Subcutaneous abdominal adipose tissue (tissue), 5 donors: Measurements from ENCODE around the gene C1QTNF9.

Source experiments
- H3K27ac ChIP-seq: one replicate; pipeline ENCODE4 v1.7.0; 2013; ENCODE audit warnings: low read depth, mild to moderate bottlenecking, inconsistent platforms, low read length, moderate library complexity
- H3K27me3 ChIP-seq, 5 donors: one replicate each; pipeline ENCODE4 v1.7.0; 2013; ENCODE audit warnings: low read length in 5 of 5, inconsistent platforms in 1 of 5; ENCODE audit not compliant: control insufficient read depth in 5 of 5, insufficient read depth in 4 of 5
- H3K36me3 ChIP-seq, 5 donors: one replicate each; pipeline ENCODE4 v1.7.0; 2013; ENCODE audit warnings: low read length in 5 of 5; ENCODE audit not compliant: control insufficient read depth in 5 of 5, insufficient read depth in 5 of 5
- H3K4me1 ChIP-seq, 5 donors: one replicate each; pipeline ENCODE4 v1.7.0; 2013; ENCODE audit warnings: low read length in 5 of 5, mild to moderate bottlenecking in 3 of 5, moderate library complexity in 1 of 5; ENCODE audit not compliant: control insufficient read depth in 5 of 5, insufficient read depth in 5 of 5
- H3K4me3 ChIP-seq, 5 donors: one replicate each; pipeline ENCODE4 v1.7.0; 2013; ENCODE audit warnings: low read length in 5 of 5, low read depth in 1 of 5
- H3K9ac ChIP-seq, 5 donors: one replicate each; pipeline ENCODE4 v1.7.0; 2013; ENCODE audit warnings: low read length in 5 of 5, mild to moderate bottlenecking in 4 of 5, moderate library complexity in 3 of 5
- H3K9me3 ChIP-seq, 5 donors: one replicate each; pipeline ENCODE4 v1.7.0; 2013; ENCODE audit warnings: low read length in 5 of 5; ENCODE audit not compliant: control insufficient read depth in 5 of 5
- donor health status: healthy.
- donor health status: healthy.
- donor health status: healthy.
- donor health status: healthy.
- donor health status: healthy.

Gene C1QTNF9

DNA sequence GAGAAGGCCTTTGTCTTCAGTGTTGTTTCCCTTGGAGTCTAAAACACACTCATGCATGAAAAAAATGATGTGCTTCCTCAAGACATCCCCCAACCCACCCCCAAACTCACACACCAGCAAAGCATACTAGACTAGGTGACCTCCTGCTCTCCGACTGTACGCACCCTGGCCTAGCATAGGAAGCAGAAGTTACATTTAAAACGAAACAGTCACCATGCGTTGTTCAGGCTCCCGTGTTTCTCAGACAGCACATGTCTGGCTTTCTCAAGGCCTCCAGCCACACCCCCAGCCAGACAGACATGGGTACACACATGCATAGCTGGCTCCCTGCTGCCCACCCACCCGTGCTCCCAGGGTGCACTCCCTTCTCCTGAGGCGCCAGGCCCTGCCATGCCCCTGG is 28.7 kb upstream of the C1QTNF9 start:
- Histone ChIP-seq H3K4me1 (peaks cover 0 to 5% (median 0%) of the 10 kb centered on the region in 5 donors), H3K27ac (no peak overlapping the region), H3K4me3 (no peak overlapping the region), H3K27me3 (no peaks in the 10 kb centered on the region), H3K36me3 (peaks cover 0 to 10% (median 0%) of the 10 kb centered on the region in 5 donors), H3K9ac (no peak overlapping the region), H3K9me3 (no peaks in the 10 kb centered on the region)

DNA sequence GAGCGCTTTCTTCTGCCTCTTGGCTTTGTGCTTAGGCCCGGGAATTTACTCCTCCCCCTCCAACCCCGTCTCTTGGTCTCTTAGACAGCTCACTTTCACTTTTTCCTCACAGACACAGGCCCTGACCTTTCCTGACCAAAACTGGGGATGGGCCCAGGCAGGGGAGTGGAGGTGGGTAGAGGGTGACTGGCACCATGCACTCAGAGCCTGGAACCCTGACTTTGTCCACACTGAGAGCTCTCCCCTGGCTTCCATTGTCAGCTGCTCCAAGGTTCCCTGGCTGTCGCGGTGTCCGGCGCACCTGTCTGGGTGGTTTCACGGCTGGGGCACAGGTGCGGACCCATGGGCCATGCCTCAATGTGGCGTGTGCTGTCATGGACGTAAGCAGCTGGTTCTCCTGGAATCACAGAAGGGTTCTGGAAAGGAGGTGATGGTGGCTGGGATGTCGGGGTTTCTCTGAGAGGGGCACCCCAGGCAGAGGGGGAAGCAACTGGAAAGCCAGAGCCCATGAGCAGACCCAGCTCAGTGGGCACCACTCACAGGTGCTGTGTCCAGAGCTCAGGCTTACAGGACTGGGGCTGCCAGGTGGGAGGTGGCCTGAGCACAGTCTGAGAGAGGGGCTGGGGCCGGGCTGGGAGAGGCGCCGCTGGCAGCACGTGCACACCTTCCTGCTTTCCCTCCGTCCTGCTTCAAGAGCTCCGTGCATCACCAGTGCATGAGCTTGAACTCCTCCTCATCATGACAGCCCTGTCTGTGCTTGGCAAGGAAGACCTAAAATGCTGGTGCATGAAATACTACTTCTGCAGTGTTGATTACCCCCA is 28.0 kb upstream of the C1QTNF9 start:
- H3K36me3 ChIP-seq = peaks cover 0 to 16% (median 6%) of the 10 kb centered on the region in 5 donors
- no peak overlapping the region for H3K27ac ChIP-seq
- peaks cover 0 to 5% (median 0%) of the 10 kb centered on the region in 5 donors for H3K4me1 ChIP-seq
- no peak overlapping the region for H3K9ac ChIP-seq
- H3K27me3 ChIP-seq = no peaks in the 10 kb centered on the region
- no peak overlapping the region for H3K4me3 ChIP-seq
- H3K9me3 ChIP-seq = no peaks in the 10 kb centered on the region

DNA sequence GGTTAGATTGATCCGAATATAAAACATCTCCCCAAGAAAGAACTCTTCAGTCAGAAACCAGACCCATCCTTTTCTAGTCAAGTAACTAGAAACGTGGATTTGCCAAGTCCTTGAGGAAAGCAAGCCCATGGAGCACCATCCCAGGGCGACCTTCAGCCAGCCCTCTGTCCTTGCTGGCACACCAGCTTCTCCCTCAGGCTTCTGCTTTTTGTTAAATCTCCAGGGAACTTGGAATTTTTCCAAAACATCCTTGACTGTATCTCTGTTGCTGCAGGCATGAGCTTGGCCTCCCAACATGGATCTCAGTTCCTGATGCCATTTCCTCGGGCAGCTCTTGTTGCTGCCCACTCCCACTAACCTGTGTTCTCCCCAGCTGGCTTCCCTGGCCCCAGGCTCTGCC is 27.1 kb upstream of the C1QTNF9 start:
- no peak overlapping the region for H3K4me3 ChIP-seq
- no peaks in the 10 kb centered on the region for H3K9me3 ChIP-seq
- no peak overlapping the region for H3K27ac ChIP-seq
- no peak overlapping the region for H3K9ac ChIP-seq
- peaks cover 0 to 5% (median 0%) of the 10 kb centered on the region in 5 donors for H3K4me1 ChIP-seq
- H3K27me3 ChIP-seq = no peaks in the 10 kb centered on the region
- H3K36me3 ChIP-seq = peaks cover 0 to 24% (median 13%) of the 10 kb centered on the region in 5 donors

DNA sequence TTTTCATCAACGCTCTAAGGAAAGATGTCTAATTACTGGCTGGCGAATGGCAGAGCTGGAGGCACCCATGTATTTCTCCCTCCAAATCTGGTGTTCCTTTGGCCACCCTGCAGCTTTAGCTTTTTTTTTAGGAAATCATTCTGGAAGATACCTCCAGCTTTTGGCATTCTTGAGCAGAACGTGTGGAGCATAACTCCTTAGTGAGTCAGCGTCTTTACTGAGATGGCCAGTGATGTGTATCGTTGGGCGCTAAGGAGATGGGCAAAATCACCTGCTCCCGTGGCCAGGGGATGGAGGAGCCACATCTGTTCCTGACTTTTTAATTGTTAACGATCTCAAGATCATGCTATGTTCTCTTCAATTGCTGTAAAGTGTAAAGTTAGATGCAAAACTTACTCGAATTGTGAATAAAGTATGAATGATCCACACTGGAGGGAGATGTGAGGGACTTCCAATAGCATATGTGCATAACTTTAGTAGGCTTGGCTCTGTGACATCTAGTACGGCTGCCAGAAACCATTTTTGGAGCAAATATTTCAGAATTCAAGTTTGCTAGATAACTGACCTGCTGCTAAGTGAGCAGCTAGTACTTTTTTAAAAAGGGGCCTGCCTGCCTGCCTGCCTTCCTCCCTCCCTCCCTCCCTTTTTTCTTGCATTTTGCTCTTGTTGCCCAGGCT is 24.4 kb upstream of the C1QTNF9 start:
- no peaks in the 10 kb centered on the region for H3K9me3 ChIP-seq
- no peaks in the 10 kb centered on the region for H3K27me3 ChIP-seq
- H3K27ac ChIP-seq = no peak overlapping the region
- H3K4me3 ChIP-seq = no peak overlapping the region
- H3K36me3 ChIP-seq = peaks cover 0 to 45% (median 15%) of the 10 kb centered on the region in 5 donors
- H3K9ac ChIP-seq = no peak overlapping the region
- peaks cover 0 to 5% (median 0%) of the 10 kb centered on the region in 5 donors for H3K4me1 ChIP-seq

DNA sequence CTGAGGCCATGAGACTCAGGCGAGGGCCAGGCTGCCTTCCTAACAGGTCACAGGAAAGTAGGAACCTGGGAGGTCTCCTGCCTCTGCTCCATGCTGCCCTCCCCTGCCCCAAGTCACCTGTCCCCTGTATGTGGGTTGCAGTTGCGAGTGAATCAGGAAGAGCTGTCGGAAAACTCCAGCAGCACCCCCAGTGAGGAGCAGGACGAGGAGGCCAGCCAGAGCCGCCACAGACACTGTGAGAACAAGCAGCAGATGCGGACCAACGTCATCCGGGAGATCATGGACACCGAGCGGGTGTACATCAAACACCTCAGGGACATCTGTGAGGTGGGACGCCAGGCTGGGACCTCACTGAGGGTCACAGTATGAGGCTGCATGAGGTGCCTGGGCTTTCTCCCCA is 22.8 kb upstream of the C1QTNF9 start:
- Histone ChIP-seq H3K9ac (no peak overlapping the region), H3K36me3 (peaks cover 0 to 60% (median 26%) of the 10 kb centered on the region in 5 donors), H3K27ac (no peak overlapping the region), H3K9me3 (no peaks in the 10 kb centered on the region), H3K27me3 (no peaks in the 10 kb centered on the region), H3K4me3 (no peak overlapping the region), H3K4me1 (peaks cover 0 to 5% (median 0%) of the 10 kb centered on the region in 5 donors)

DNA sequence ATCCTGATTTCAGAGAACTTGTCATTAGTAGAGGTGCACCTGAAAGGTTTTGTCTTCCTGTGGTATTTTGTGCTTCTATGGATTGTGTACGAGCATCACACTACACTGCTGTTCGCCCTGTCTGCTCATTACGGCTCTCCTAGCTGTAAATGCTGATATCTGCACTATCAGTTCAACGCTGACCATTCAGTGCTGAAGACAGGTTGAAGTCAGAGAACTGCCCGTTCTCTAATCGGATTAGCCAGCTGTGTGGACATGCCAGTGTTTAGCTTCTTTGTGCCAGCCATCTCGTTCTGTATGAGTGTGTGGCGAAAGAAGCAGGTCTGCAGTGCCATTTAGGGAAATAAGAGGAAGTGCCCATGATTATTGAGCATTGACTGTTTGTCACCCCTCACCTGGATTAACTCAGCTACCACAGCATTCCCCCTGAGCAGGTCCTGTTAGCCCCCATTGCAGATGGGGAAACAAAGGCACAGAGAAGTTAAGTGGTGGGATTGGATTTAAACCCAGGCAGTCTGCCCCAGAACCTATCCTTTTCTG is 21.6 kb upstream of the C1QTNF9 start:
- peaks cover 0 to 67% (median 33%) of the 10 kb centered on the region in 5 donors for H3K36me3 ChIP-seq
- no peak overlapping the region for H3K4me3 ChIP-seq
- peaks cover 0 to 2% (median 0%) of the 10 kb centered on the region in 5 donors for H3K4me1 ChIP-seq
- H3K9ac ChIP-seq = no peak overlapping the region
- H3K27ac ChIP-seq = no peak overlapping the region
- H3K27me3 ChIP-seq = no peaks in the 10 kb centered on the region
- no peaks in the 10 kb centered on the region for H3K9me3 ChIP-seq

DNA sequence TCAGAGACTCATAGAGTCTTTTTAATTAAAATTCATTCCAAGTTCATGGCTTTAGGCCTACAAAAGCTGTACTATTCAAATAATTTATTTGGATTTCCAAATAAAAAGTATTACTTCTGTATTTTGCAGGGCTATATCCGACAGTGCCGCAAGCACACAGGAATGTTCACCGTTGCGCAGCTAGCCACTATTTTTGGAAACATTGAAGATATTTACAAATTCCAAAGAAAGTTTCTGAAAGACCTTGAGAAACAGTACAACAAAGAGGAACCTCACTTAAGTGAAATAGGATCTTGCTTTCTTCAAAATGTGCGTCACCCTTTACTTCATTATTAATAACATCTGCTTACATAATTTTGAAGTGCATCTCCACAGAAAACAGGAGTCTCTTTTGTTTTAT is 20.5 kb upstream of the C1QTNF9 start:
- Histone ChIP-seq H3K36me3 (peaks cover 0 to 71% (median 35%) of the 10 kb centered on the region in 5 donors), H3K9ac (no peak overlapping the region), H3K4me3 (no peak overlapping the region), H3K4me1 (no peaks in the 10 kb centered on the region), H3K27me3 (no peaks in the 10 kb centered on the region), H3K9me3 (no peaks in the 10 kb centered on the region), H3K27ac (no peak overlapping the region)

DNA sequence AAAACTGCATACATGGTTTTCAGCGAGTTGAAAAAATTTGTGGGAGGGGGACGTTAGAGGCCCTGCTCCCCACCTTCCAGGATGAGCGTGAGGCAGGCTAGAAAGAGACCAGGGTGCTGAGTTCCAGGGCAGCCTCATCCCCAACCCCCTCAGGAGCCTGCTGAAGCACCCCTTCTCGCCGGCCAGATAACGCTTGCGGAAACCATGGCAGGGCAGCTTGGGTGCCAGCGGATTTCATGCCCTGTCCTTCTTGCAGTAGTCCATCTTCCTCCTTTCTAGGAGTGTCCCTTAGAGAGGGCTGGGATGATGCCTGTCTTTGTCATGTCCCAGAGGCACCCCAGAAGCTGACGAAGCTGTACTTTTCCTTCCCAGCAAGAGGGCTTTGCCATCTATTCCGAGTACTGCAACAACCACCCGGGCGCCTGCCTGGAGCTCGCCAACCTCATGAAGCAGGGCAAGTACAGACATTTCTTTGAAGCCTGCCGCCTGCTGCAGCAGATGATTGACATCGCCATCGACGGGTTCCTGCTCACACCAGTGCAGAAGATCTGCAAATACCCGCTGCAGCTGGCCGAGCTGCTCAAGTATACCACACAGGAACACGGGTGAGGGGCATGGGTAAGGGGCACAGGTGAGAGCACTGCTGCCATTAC is 19.0 kb upstream of the C1QTNF9 start:
- Histone ChIP-seq H3K27me3 (no peaks in the 10 kb centered on the region), H3K4me1 (no peaks in the 10 kb centered on the region), H3K27ac (no peak overlapping the region), H3K9ac (no peak overlapping the region), H3K9me3 (no peaks in the 10 kb centered on the region), H3K4me3 (no peak overlapping the region), H3K36me3 (peaks cover 0 to 76% (median 44%) of the 10 kb centered on the region in 5 donors)

DNA sequence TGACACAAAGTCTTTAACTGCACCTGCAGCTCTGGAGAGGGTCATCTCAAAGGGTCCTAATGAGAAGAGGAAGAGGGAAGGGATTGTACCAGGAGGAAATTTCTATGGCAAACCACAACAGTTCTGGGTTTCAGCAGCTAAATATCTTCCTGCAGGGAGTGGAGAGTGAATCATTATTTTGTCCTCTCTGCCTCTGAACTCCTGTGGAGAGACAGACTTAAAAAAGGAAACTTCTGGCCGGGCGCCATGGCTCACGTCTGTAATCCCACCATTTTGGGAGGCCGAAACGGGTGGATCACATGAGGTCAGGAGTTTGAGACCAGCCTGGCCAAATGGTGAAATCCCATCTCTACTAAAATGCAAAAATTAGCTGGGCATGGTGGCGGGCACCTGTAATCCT is 16.9 kb upstream of the C1QTNF9 start:
- Histone ChIP-seq H3K9me3 (no peaks in the 10 kb centered on the region), H3K36me3 (peaks cover 0 to 78% (median 37%) of the 10 kb centered on the region in 5 donors), H3K27ac (no peak overlapping the region), H3K4me3 (no peak overlapping the region), H3K27me3 (no peaks in the 10 kb centered on the region), H3K9ac (no peak overlapping the region), H3K4me1 (no peaks in the 10 kb centered on the region)
